Tibial nerve (tissue), 3 donors: ENCODE measurements around the gene MED19.

Experiments used
- POLR2A ChIP-seq, 2 donors: fragments of 450-650 bp; IDR thresholded peaks; one replicate each; pipeline ENCODE4 v1.6.1; 2017; ENCODE audit warnings: antibody characterized with exemption in 2 of 2, mild to moderate bottlenecking in 2 of 2, moderate library complexity in 2 of 2
- TF ChIP-seq, protein P1 (sequence below), 5 experiments: fragments of 200-600 bp in 3 of 5; fragments of 450-650 bp in 2 of 5; sonication (generic) in 3 of 5; IDR thresholded peaks; one replicate each; pipeline ENCODE4 v1.5.1; 2016 to 2019; ENCODE audit warnings: antibody characterized with exemption in 5 of 5, mild to moderate bottlenecking in 3 of 5, moderate library complexity in 2 of 5

- TF ChIP-seq POLR2A (IDR thresholded peaks at IDR 0.05) = no peak
- TF ChIP-seq, protein P1, sequence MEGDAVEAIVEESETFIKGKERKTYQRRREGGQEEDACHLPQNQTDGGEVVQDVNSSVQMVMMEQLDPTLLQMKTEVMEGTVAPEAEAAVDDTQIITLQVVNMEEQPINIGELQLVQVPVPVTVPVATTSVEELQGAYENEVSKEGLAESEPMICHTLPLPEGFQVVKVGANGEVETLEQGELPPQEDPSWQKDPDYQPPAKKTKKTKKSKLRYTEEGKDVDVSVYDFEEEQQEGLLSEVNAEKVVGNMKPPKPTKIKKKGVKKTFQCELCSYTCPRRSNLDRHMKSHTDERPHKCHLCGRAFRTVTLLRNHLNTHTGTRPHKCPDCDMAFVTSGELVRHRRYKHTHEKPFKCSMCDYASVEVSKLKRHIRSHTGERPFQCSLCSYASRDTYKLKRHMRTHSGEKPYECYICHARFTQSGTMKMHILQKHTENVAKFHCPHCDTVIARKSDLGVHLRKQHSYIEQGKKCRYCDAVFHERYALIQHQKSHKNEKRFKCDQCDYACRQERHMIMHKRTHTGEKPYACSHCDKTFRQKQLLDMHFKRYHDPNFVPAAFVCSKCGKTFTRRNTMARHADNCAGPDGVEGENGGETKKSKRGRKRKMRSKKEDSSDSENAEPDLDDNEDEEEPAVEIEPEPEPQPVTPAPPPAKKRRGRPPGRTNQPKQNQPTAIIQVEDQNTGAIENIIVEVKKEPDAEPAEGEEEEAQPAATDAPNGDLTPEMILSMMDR (IDR thresholded peaks at IDR 0.05) = no peak
These were observed 30.8 kb downstream of the MED19 start for GRCh38 chr11:57681168-57681567.
